Right atrium auricular region (tissue), 2 donors: ENCODE measurements around the gene BRAF. TPM values are rescaled to one million over a fixed set of nuclear protein-coding genes. Genes with fewer than 3 reads are reported as not detected.
"Not testable (repeated sequence)": the region's sequence is repeated elsewhere in the genome, so short reads cannot be mapped to it uniquely, and the experiment has no call there.

Experiments
- DNase-seq: peaks from one replicate; pipeline ENCODE4 v3.0.0-alpha.2; 2019; ENCODE audit warnings: low spot score
- H3K27ac ChIP-seq, 2 donors: fragments of 200-600 bp; sonication (generic); 1 replicate in 1 of 2; 2 replicates in 1 of 2; pipeline ENCODE4 v1.5.1; 2016 to 2019
- H3K27me3 ChIP-seq, 2 donors: fragments of 200-600 bp; sonication (generic); one replicate each; pipeline versions ENCODE4 v1.5.1 to v1.6.0; 2017 to 2019
- H3K36me3 ChIP-seq: fragments of 200-600 bp; sonication (generic); one replicate; pipeline ENCODE4 v1.5.1; 2016
- H3K4me1 ChIP-seq, 2 donors: fragments of 200-600 bp; sonication (generic); one replicate each; pipeline versions ENCODE4 v1.5.1 to v1.6.0; 2017 to 2019
- H3K4me3 ChIP-seq, 2 donors: fragments of 200-600 bp; sonication (generic); 1 replicate in 1 of 2; 2 replicates in 1 of 2; pipeline ENCODE4 v1.5.1; 2017 to 2019; ENCODE audit warnings: mild to moderate bottlenecking in 1 of 2, moderate library complexity in 1 of 2
- H3K9me3 ChIP-seq, 2 donors: fragments of 200-600 bp; sonication (generic); one replicate each; pipeline ENCODE4 v1.5.1; 2019
- total RNA-seq, 2 donors: library from RNA; depleted of rRNA; stranded (reverse); fragments of >200 nt; gene quantifications; one replicate each; pipeline ENCODE4 v1.1.0, GENCODE V29; 2016
- TF ChIP-seq, protein P1 (sequence below), 2 donors: fragments of 200-600 bp; sonication (generic); IDR thresholded peaks; one replicate each; pipeline ENCODE4 v1.5.1; 2019; ENCODE audit warnings: antibody characterized with exemption in 2 of 2

BRAF gene
- total RNA-seq, 2 donors from 2014 or later, result 23.5 to 29.2 TPM

- H3K27me3 ChIP-seq, result no peaks in the 10 kb centered on the region
- no peak overlapping the region for H3K27ac ChIP-seq
- H3K36me3 ChIP-seq, result no peaks in the 10 kb centered on the region
- no peak overlapping the region for H3K4me3 ChIP-seq
- no peaks in the 10 kb centered on the region for H3K4me1 ChIP-seq
- TF ChIP-seq, protein P1, sequence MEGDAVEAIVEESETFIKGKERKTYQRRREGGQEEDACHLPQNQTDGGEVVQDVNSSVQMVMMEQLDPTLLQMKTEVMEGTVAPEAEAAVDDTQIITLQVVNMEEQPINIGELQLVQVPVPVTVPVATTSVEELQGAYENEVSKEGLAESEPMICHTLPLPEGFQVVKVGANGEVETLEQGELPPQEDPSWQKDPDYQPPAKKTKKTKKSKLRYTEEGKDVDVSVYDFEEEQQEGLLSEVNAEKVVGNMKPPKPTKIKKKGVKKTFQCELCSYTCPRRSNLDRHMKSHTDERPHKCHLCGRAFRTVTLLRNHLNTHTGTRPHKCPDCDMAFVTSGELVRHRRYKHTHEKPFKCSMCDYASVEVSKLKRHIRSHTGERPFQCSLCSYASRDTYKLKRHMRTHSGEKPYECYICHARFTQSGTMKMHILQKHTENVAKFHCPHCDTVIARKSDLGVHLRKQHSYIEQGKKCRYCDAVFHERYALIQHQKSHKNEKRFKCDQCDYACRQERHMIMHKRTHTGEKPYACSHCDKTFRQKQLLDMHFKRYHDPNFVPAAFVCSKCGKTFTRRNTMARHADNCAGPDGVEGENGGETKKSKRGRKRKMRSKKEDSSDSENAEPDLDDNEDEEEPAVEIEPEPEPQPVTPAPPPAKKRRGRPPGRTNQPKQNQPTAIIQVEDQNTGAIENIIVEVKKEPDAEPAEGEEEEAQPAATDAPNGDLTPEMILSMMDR (IDR thresholded peaks at IDR 0.05), result no peak
- no peak for DNase-seq
- peaks cover 0 to 7% of the 10 kb centered on the region in 2 donors for H3K9me3 ChIP-seq
Measured at GRCh38 chr7:140961117-140961516, 36.4 kb upstream of the BRAF start.

DNA sequence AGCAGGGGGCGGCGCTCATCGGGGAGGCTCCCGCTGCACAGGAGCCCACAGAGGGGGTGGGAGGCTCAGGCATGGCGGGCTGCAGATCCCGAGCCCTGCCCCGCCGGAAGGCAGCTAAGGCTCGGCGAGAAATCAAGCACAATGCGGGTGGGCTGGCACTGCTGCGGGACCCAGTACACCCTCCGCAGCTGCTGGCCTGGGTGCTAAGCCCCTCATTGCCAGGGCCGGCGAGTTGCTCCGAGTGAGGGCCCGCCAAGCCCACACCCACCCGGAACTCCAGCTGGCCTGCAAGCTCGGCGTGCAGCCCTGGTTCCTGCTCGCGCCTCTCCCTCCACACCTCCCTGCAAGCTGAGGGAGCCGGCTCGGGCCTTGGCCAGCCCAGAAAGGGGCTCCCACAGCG lies 32.3 kb upstream of the BRAF start:
- H3K9me3 ChIP-seq, H3K4me3 ChIP-seq, DNase-seq, H3K27ac ChIP-seq, H3K4me1 ChIP-seq, H3K36me3 ChIP-seq, H3K27me3 ChIP-seq: not testable (repeated sequence)

DNA sequence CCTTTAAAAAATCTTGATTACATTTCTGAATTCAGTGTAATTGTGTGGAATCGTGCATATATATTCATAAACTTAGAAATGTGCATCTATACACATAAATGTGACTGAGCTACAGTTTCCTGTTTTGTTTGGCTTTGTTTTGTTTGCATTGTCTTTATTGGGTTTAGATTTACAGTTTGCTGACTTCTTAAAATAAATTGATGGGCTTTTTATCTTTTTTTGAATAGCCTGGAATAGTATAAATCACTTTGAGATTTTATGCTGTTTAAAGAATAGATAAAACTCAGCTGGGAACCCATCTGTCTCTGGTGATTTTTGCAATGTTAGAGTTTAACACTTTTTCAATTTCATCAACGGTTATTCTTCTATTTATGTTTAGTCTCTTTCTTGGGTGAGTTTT lies 21.2 kb upstream of the BRAF start:
- Histone ChIP-seq H3K27ac (no peak overlapping the region), H3K36me3 (no peaks in the 10 kb centered on the region), H3K4me3 (no peak overlapping the region), H3K4me1 (no peaks in the 10 kb centered on the region), H3K27me3 (no peaks in the 10 kb centered on the region), H3K9me3 (no peaks in the 10 kb centered on the region)
- TF ChIP-seq, protein P1 (IDR thresholded peaks at IDR 0.05), result no peak
- DNase-seq, result no peak

DNA sequence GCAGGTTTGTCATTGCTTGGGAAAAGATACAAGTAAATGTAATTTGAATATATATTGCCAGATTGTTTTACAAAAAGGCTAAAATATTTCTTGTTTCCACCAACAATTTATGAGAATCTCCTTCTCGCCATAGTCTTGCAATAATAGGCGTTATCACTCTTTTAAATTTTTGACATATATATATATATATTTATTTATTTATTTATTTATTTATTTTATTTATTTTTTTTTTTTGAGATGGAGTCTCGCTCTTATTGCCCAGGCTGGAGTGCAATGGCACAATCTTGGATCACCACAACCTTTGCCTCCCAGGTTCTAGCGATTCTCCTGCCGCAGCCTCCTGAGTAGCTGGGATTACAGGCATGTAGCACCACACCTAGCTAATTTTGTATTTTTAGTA lies 17.5 kb upstream of the BRAF start:
- H3K4me1 ChIP-seq, H3K4me3 ChIP-seq, H3K9me3 ChIP-seq, H3K27ac ChIP-seq, DNase-seq, H3K36me3 ChIP-seq, H3K27me3 ChIP-seq: not testable (repeated sequence)

GRCh38 chr7:140940898-140941297 lies 16.2 kb upstream of the BRAF start:
- no peak for DNase-seq
- TF ChIP-seq, protein P1 (IDR thresholded peaks at IDR 0.05), result no peak
- Histone ChIP-seq H3K27ac (no peak overlapping the region), H3K27me3 (no peaks in the 10 kb centered on the region), H3K9me3 (no peaks in the 10 kb centered on the region), H3K4me3 (no peak overlapping the region), H3K4me1 (no peaks in the 10 kb centered on the region), H3K36me3 (no peaks in the 10 kb centered on the region)

DNA sequence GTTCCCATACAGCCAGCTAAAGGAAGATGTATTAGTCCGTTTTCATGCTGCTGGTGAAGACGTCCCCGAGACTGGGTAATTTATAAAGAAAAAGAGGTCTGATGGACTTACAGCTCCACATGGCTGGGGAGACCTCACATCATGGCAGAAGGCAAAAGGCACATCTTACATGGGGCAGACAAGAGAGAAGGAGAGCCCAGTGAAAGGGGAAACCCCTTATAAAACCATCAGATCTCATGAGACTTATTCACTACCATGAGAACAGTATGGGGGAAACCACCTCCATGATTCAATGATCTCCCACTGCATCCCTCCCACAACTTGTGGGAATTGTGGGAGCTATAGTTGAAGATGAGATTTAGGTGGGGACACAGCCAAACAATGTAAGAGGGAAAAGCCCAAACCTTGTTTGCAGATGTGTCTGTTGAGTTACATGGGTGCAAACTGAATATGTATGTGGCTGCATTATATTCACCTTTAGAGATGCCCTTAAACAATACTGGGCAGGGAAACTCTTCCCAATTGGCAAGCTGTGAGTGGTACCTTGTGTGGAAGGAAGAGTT lies 13.1 kb upstream of the BRAF start:
- TF ChIP-seq, protein P1 (IDR thresholded peaks at IDR 0.05), result no peak
- H3K9me3 ChIP-seq, result no peaks in the 10 kb centered on the region
- DNase-seq, result no peak

More for the DNA sequence above, 13.1 kb upstream of the BRAF start:
- Histone ChIP-seq H3K27me3 (no peaks in the 10 kb centered on the region), H3K36me3 (no peaks in the 10 kb centered on the region), H3K27ac (no peak overlapping the region), H3K4me1 (no peaks in the 10 kb centered on the region), H3K4me3 (no peak overlapping the region)
